GM12878 (cell line): ENCODE data around the gene PIGQ.

ENCODE experiments used
- CHD2 ChIP-seq: IDR thresholded peaks from 2 replicates; pipeline ENCODE4 v1.6.1; 2011; ENCODE audit warnings: low read depth, low read length, improper control_type of control experiment, borderline replicate concordance
- DPF2 ChIP-seq: fragments of 450-650 bp; IDR thresholded peaks from 2 replicates; pipeline ENCODE4 v1.6.1; 2017; ENCODE audit warnings: mild to moderate bottlenecking
- JUNB ChIP-seq: IDR thresholded peaks from 2 replicates; pipeline ENCODE4 v1.6.1; 2016; ENCODE audit warnings: antibody characterized with exemption, mild to moderate bottlenecking
- JUND ChIP-seq: IDR thresholded peaks from 2 replicates; pipeline ENCODE4 v1.6.1; 2012; ENCODE audit warnings: low read depth, mild to moderate bottlenecking, low read length, improper control_type of control experiment, moderate library complexity
- MEF2A ChIP-seq: IDR thresholded peaks from 2 replicates; pipeline ENCODE4 v1.6.1; 2011; ENCODE audit warnings: low read depth, mild to moderate bottlenecking, low read length, moderate library complexity; ENCODE audit not compliant: insufficient read depth
- POLR2A ChIP-seq: IDR thresholded peaks from 2 replicates; pipeline ENCODE4 v1.6.1; 2011; ENCODE audit warnings: low read depth, mild to moderate bottlenecking, low read length
- RAD21 ChIP-seq: IDR thresholded peaks from 2 replicates; pipeline ENCODE4 v1.6.1; 2011; ENCODE audit warnings: mild to moderate bottlenecking, low read depth, low read length, moderate library complexity; ENCODE audit not compliant: insufficient read depth
- RCOR1 ChIP-seq: conservative IDR thresholded peaks from 2 replicates; pipeline ENCODE4 v1.6.1; 2012; ENCODE audit warnings: low read depth, low read length, improper control_type of control experiment
- RFX5 ChIP-seq: IDR thresholded peaks from 2 replicates; pipeline ENCODE4 v1.6.1; 2011; ENCODE audit warnings: low read depth, low read length, improper control_type of control experiment
- SREBF2 ChIP-seq: IDR thresholded peaks from 2 replicates; pipeline ENCODE4 v1.6.1; 2012; ENCODE audit warnings: mild to moderate bottlenecking, low read length
- TF ChIP-seq, protein P1 (sequence below), 3 experiments: IDR thresholded peaks in 2 of 3; conservative IDR thresholded peaks in 1 of 3; 2 replicates each; pipeline ENCODE4 v1.5.1; 2011; ENCODE audit warnings: low read depth in 3 of 3, low read length in 3 of 3, mild to moderate bottlenecking in 3 of 3, control low read depth in 2 of 3, moderate library complexity in 2 of 3, inconsistent platforms in 1 of 3, mixed read lengths in 1 of 3; ENCODE audit not compliant: control insufficient read depth in 2 of 3, insufficient read depth in 1 of 3; ENCODE audit errors: extremely low read depth in 1 of 3
- TF ChIP-seq, protein P2 (sequence below): IDR thresholded peaks from 2 replicates; pipeline ENCODE4 v1.6.1; 2012; ENCODE audit warnings: mild to moderate bottlenecking, low read depth, low read length
- TF ChIP-seq, protein P3 (sequence below): IDR thresholded peaks from 2 replicates; pipeline ENCODE4 v1.6.1; 2011; ENCODE audit warnings: mild to moderate bottlenecking, low read depth, low read length, moderate library complexity; ENCODE audit not compliant: insufficient replicate concordance

DNA sequence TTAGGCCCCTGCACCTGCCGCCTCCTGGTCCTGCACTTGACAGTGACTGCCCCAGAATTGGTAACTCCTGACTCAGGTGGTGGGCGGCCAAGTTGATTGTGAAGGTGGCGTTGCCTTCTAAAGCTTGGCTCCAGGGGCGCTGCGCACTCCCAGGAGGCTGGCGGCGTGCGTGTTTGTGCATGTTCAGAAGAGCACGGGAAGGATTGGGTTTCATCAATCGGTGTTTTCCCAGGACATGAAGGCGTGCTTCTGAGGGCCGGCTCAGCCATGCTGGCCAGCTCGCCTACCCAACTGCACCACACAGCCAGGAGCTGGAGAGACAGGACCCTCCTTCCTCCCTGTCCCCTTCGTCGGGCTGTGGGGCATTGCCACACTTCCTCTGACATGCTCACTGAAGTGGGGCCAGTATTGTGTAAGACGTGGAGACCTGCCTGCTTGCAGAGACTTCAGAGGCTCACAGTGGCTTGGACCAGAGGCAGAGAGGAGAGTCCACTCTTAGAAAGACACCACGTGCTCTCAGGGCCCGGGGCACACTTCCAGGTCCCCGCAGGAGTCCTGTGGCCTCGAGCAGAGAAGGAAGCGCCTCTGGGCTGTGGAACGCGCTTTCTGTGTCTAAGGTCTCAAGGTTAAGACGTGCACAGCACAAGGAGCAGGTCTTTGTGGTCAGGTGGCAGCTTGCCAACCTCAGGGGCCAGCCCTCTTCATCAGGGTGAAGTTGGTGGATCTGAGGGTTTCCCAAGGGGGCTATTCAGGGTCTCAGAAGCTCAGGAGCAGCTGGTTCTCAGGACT is 22.9 kb downstream of the PIGQ start:
- no peak for TF ChIP-seq POLR2A
- TF ChIP-seq, protein P1, sequence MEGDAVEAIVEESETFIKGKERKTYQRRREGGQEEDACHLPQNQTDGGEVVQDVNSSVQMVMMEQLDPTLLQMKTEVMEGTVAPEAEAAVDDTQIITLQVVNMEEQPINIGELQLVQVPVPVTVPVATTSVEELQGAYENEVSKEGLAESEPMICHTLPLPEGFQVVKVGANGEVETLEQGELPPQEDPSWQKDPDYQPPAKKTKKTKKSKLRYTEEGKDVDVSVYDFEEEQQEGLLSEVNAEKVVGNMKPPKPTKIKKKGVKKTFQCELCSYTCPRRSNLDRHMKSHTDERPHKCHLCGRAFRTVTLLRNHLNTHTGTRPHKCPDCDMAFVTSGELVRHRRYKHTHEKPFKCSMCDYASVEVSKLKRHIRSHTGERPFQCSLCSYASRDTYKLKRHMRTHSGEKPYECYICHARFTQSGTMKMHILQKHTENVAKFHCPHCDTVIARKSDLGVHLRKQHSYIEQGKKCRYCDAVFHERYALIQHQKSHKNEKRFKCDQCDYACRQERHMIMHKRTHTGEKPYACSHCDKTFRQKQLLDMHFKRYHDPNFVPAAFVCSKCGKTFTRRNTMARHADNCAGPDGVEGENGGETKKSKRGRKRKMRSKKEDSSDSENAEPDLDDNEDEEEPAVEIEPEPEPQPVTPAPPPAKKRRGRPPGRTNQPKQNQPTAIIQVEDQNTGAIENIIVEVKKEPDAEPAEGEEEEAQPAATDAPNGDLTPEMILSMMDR (IDR thresholded peaks at IDR 0.05 in 2 of 3, conservative IDR thresholded peaks at IDR 0.05 in 1 of 3; ENCODE audit: control insufficient read depth in 2 of 3, extremely low read depth in 1 of 3, insufficient read depth in 1 of 3, low read depth in 3 of 3, low read length in 3 of 3), result no peak
- TF ChIP-seq RCOR1, result no peak
- TF ChIP-seq, protein P2, sequence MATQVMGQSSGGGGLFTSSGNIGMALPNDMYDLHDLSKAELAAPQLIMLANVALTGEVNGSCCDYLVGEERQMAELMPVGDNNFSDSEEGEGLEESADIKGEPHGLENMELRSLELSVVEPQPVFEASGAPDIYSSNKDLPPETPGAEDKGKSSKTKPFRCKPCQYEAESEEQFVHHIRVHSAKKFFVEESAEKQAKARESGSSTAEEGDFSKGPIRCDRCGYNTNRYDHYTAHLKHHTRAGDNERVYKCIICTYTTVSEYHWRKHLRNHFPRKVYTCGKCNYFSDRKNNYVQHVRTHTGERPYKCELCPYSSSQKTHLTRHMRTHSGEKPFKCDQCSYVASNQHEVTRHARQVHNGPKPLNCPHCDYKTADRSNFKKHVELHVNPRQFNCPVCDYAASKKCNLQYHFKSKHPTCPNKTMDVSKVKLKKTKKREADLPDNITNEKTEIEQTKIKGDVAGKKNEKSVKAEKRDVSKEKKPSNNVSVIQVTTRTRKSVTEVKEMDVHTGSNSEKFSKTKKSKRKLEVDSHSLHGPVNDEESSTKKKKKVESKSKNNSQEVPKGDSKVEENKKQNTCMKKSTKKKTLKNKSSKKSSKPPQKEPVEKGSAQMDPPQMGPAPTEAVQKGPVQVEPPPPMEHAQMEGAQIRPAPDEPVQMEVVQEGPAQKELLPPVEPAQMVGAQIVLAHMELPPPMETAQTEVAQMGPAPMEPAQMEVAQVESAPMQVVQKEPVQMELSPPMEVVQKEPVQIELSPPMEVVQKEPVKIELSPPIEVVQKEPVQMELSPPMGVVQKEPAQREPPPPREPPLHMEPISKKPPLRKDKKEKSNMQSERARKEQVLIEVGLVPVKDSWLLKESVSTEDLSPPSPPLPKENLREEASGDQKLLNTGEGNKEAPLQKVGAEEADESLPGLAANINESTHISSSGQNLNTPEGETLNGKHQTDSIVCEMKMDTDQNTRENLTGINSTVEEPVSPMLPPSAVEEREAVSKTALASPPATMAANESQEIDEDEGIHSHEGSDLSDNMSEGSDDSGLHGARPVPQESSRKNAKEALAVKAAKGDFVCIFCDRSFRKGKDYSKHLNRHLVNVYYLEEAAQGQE, result no peak
- TF ChIP-seq, protein P3, sequence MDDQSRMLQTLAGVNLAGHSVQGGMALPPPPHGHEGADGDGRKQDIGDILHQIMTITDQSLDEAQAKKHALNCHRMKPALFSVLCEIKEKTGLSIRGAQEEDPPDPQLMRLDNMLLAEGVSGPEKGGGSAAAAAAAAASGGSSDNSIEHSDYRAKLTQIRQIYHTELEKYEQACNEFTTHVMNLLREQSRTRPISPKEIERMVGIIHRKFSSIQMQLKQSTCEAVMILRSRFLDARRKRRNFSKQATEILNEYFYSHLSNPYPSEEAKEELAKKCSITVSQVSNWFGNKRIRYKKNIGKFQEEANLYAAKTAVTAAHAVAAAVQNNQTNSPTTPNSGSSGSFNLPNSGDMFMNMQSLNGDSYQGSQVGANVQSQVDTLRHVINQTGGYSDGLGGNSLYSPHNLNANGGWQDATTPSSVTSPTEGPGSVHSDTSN, result no peak
- TF ChIP-seq DPF2, result no peak
- no peak for TF ChIP-seq RAD21
- no peak for TF ChIP-seq MEF2A
- TF ChIP-seq SREBF2, result no peak
- no peak for TF ChIP-seq CHD2
- no peak for TF ChIP-seq JUND
- no peak for TF ChIP-seq RFX5
- no peak for TF ChIP-seq JUNB
